ENCODE measurements around the gene FSTL4. TPM values are rescaled to one million over a fixed set of nuclear protein-coding genes. Genes with fewer than 3 reads are reported as not detected.

FSTL4 gene
- polyA plus RNA-seq, 1 of the 3 experiments (the other 2 are of a cell fraction): not detected

DNA sequence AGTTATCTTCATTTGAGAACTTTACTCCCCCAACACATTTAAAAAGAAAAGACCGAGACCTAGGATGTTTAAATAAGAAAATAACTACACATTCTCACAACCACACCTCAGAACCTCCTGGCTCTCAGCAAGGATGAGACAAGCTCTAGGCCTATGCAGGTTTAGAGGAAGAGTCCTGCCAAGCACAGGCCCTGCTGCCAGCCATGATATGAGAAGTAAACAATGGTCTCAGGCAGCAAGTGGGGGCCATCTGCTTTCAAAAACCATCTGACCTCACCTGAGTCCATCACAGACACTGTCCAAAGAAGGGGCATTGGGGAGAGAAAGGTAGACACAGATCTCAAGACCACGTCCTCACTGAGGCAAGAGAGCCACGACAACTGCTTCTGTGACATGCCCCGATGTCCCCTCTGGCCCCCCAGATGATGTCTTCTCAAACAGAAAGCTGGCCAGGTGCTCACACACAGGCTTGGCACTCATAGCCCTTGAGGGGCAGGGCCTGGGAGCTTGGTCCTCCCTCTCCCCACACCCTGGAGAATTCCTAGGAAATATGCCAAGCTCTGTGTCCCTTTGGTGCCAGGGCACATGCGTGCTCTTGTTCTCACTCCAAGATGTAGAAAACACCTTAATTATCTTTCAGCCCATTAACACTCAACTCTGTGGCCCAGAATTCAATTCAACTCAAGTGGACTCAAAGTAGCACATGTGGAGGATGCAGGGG lies 150.4 kb downstream of the FSTL4 start:
- Histone ChIP-seq H3K9ac (no peak overlapping the region), H3K36me3 (replicated peaks in 1 of 2; ENCODE audit: control insufficient read depth in 1 of 2, insufficient read depth in 2 of 2, low read length in 1 of 2) (no peaks in the 10 kb centered on the region), H3K27ac (ENCODE audit: low read depth in 2 of 2, low read length in 1 of 2) (no peak overlapping the region), H3K79me2 (ENCODE audit: insufficient read depth) (no peaks in the 10 kb centered on the region), H3K27me3 (ENCODE audit: insufficient read depth) (no peaks in the 10 kb centered on the region), H3K4me2 (no peak overlapping the region), H3F3A (replicated peaks; ENCODE audit: insufficient read depth) (peaks cover 17% of the 10 kb centered on the region), H3K9me3 (no peaks in the 10 kb centered on the region), H2AFZ (ENCODE audit: low read depth) (no peak overlapping the region), H3K9me2 (no peaks in the 10 kb centered on the region), H3K4me3 (ENCODE audit: low read depth in 2 of 2, low read length in 1 of 2) (no peak overlapping the region), H4K20me1 (ENCODE audit: insufficient read depth) (no peaks in the 10 kb centered on the region), H3K4me1 (ENCODE audit: control insufficient read depth in 1 of 2, insufficient read depth in 2 of 2, low read depth in 1 of 2, low read length in 1 of 2) (peaks cover 9 to 32% of the 10 kb centered on the region in 2 experiments; a peak in 3 of 4 replicates)
- ChIA-PET CTCF (interaction anchor here (0.7 to 2.8 kb wide), 4 partner anchors 9 to 41 kb away, joined by 3 to 10 read pairs (median 5); no protein-coding TSS in a partner anchor), POLR2A (no interaction called here)
- 70% methylated on average over 5 of the region's 5 CpGs for WGBS (ENCODE audit: low lambda C conversion rate)
- no peak for TF ChIP-seq TAF1 (IDR thresholded peaks at IDR 0.05; ENCODE audit: borderline replicate concordance, low read depth, low read length)
- TF ChIP-seq MXI1 (IDR thresholded peaks at IDR 0.05; ENCODE audit: low read depth, low read length): no peak
- TF ChIP-seq RAD21 (IDR thresholded peaks at IDR 0.05; ENCODE audit: low read length): no peak
- no peak for DNase-seq

DNA sequence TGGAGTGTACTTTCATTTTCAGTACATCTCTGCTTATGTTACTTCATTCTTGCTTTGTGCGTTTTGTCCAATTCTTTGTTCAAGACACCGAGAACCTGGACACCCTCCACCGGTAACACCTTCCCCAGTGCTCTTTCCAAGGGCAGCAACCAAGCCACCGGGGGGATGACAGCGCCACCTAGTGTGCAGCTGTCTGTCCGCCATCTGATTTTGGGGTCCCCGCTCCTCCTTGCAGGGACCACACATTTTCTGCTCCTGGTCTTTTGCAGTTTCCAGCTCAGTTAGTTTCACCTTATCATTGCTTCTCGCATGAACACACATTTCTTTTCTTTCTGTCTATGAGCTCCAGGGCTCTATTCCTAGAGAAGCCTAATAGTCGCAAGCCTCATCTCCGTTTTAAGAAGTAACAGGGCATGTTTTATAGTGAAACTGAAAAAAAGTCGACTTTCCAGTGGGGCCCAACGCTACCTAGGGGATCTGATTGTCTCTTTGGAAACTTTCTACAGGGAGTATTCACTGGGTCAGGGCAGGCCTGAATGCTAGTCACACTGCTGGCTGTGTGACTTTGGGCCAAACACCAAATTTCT lies 152.1 kb downstream of the FSTL4 start:
- Histone ChIP-seq H2AFZ (ENCODE audit: low read depth) (no peak overlapping the region), H3F3A (replicated peaks; ENCODE audit: insufficient read depth) (peaks cover 19% of the 10 kb centered on the region), H3K36me3 (replicated peaks in 1 of 2; ENCODE audit: control insufficient read depth in 1 of 2, insufficient read depth in 2 of 2, low read length in 1 of 2) (no peaks in the 10 kb centered on the region), H4K20me1 (ENCODE audit: insufficient read depth) (no peaks in the 10 kb centered on the region), H3K4me2 (no peak overlapping the region), H3K9ac (no peak overlapping the region), H3K27ac (ENCODE audit: low read depth in 2 of 2, low read length in 1 of 2) (no peak overlapping the region), H3K9me3 (no peaks in the 10 kb centered on the region), H3K9me2 (no peaks in the 10 kb centered on the region), H3K4me3 (ENCODE audit: low read depth in 2 of 2, low read length in 1 of 2) (peak overlapping the region in 1 of 2 experiments; percentile 35; a peak in 1 of 4 replicates), H3K4me1 (ENCODE audit: control insufficient read depth in 1 of 2, insufficient read depth in 2 of 2, low read depth in 1 of 2, low read length in 1 of 2) (peaks cover 15 to 43% of the 10 kb centered on the region in 2 experiments), H3K79me2 (ENCODE audit: insufficient read depth) (no peaks in the 10 kb centered on the region), H3K27me3 (ENCODE audit: insufficient read depth) (no peaks in the 10 kb centered on the region)
- DNase-seq: peak; percentile 55
- CTCF ChIA-PET: interaction anchor here (0.7 to 2.8 kb wide), 18 partner anchors 8 to 631 kb away, joined by 3 to 23 read pairs (median 4); no protein-coding TSS in a partner anchor
- TF ChIP-seq RAD21 (IDR thresholded peaks at IDR 0.05; ENCODE audit: low read length): peak; percentile 68
- TF ChIP-seq, protein P1, sequence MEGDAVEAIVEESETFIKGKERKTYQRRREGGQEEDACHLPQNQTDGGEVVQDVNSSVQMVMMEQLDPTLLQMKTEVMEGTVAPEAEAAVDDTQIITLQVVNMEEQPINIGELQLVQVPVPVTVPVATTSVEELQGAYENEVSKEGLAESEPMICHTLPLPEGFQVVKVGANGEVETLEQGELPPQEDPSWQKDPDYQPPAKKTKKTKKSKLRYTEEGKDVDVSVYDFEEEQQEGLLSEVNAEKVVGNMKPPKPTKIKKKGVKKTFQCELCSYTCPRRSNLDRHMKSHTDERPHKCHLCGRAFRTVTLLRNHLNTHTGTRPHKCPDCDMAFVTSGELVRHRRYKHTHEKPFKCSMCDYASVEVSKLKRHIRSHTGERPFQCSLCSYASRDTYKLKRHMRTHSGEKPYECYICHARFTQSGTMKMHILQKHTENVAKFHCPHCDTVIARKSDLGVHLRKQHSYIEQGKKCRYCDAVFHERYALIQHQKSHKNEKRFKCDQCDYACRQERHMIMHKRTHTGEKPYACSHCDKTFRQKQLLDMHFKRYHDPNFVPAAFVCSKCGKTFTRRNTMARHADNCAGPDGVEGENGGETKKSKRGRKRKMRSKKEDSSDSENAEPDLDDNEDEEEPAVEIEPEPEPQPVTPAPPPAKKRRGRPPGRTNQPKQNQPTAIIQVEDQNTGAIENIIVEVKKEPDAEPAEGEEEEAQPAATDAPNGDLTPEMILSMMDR (IDR thresholded peaks at IDR 0.05): peak; percentile 66
- TF ChIP-seq RFX5 (IDR thresholded peaks at IDR 0.05; ENCODE audit: low read length): no peak
- peak; percentile 44 for TF ChIP-seq SMC3 (IDR thresholded peaks at IDR 0.05; ENCODE audit: low read depth, low read length)
- POLR2A ChIA-PET: no interaction called here
- 76% methylated on average over 12 of the region's 12 CpGs for WGBS (ENCODE audit: low lambda C conversion rate)

All from SK-N-SH (cell line).